Stimulated activated CD8-positive, alpha-beta memory T cell treated with anti-CD3 and anti-CD28 coated beads, Interleukin-2, amount 100 ng/mL, for 1 hour (primary cell): ENCODE measurements around the gene ACRBP.
"Not testable (repeated sequence)": the region's sequence is repeated elsewhere in the genome, so short reads cannot be mapped to it uniquely, and the experiment has no call there.

Experiments used
- DNase-seq, 2 donors: peaks; one replicate each; pipeline ENCODE4 v3.0.0-alpha.2; 2020; ENCODE audit warnings: low read depth in 2 of 2

Gene ACRBP

DNA sequence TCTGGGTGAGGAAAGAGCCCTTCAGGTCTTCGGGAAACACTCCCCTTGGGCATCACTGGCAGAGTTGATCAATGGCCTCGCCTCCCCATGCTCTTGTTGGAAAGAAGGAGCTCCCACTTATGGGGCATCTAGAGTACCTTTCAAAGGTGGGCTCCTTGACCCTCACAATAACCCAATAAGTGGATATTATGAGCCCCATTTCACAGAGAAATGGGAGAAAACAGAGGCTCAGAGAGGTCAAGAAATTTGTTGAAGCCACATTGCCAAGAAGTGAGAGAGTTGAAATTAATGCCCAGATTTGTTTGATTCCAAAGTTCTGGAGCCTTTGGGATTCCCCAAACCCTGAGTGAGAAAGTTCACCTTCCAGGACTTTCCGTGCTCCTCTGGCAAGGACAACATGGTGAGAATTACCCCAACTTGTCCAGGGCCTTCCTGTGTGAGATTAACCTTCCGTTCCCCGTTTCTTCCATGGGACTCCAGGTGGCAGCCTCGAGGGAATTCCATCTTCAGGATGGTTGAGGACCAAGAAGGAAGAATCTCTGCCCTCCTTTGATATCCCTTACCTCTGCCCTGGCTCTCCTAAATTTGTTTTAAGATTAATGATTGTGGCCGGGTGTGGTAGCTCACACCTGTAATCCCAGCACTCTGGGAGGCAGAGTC lies 32.6 kb downstream of the ACRBP start:
- DNase-seq, result no peak

DNA sequence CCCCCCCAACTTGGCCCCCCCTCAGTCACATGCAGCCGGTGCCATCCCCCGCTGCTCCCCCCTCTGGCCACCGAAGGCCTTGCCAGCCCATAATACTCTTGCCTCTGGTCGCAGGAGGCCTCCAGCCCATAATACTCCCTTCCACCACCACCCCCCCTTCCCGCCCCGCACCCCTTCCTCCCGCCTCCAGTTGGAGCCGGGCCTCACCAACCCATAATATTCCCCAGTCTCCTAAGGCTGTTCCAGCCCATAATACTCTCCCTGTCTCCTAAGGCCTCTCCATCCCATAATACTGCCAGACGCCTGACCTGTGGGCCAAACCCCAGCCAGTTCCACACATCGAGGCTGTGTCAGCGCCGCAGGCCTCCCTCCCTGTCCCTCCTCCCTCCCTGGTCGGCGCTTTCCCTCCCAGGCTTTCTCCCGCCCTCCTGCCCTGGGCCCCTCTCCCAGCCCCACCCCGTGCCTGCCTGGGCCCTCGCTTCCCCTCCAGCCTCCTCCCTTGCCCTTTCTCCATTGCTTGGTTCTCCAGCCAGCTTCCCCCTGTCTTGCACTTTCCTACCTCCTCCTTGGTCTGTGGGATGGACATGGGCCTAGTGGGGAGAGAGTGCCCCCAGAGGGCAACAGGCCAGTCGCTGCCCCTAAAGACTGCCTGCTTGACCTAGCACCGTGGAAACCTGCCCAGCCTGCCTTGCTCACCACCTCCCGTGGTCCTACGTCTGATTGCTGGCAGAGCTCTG lies 33.3 kb downstream of the ACRBP start:
- DNase-seq, result no peak

DNA sequence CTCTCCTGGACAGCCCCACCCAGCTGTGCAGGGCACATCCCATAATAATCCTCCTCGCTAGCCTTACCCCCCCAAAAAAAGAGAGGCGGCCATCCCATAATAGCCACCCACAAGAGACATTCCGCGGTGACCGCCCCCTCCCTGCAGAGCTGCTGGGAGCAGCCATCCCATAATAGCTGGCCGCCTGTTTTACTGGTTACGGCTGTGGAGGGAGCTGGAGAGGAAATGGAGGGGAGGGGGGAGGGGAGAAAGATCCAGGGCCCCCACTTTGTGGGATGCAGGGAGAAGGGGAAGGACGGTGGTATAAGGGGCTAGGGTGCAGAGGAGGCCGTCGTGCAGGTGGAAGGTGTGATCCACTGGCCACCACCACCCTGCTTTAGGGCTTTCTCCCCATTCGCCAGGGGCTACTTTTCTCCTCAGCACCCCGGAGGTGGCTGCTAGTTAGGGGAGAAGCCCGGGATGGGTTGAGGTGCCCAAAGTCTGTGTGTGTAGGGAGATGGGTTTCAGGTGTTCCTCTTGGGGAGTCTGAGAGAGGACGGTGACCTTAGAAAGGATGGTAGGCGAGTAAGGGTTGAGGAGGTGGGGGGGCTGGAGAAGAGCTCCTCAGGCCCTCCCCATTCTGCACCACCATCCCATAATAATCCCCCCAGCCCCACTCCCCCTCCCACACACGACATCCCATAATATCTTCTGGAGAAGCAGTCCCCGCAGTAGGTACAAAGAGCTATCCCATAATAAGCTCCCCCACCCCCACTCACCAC lies 34.0 kb downstream of the ACRBP start:
- DNase-seq, result no peak

DNA sequence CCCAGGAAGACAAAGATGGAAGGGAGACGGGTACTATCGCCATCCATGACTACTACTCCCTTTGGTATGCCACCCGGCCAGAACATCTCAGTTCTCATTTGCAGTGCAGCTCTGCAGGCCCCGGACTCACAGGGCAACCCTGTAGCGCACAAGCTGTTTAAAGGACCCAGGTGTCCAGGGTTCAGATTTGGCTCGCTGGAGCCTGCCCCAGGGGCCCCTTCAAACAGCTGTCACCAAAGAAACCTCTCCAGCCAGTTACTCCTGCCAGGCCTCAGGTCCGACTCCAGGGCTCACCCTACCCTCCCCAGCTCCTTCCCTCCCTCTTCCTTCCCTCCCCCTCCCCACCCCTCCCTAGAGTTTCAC lies 34.6 kb downstream of the ACRBP start:
- DNase-seq, result no peak

DNA sequence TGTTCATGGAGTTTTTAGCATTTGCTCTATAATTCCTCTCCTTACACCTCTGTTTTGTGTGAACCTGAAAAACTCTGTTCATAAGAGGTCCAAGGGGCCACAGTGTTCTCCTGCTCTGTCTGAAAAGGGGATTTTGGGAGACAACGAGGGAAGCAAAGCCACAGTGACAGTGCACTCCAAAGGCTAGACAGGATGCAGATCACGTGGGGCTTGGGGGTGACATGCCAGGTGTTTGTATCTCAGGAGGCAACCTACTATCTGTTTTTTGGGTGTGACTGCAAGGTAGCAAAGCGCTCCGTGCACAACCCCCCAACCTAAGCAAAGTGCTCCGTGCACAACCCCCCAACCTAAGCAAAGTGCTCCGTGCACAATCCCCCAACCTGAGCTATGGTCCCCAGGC lies 35.0 kb downstream of the ACRBP start:
- no peak for DNase-seq

DNA sequence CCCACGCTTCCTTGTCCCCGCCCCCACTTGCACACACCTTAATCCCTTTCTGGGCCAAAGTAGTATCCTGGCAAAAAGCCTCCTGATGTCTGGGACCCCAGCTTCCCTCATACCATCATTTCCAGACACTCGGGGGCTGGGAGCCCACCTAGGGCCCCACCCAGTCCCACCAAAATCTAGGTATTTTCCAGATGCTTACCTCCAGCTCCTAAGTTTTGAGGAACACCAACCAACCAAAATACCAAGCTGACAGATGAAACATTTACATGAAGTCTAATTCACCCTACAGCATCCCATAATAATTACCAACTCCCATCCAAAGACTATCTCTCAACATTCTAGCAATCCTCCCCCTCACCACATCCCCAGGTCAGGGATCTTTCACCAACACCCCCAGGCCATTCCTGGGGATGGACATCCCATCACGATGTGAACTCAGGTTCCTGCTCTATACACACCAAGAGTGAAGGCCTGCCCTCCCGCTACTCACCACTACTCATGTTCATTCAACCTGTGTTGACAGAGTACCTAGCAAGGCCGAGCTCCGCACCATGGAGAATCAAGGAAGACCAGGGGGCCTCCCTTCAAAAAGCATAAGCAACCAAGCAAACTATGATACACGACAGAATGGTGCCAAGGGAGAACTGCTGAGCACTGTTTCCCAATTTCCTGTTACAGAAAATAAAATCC lies 38.5 kb downstream of the ACRBP start:
- no peak for DNase-seq

DNA sequence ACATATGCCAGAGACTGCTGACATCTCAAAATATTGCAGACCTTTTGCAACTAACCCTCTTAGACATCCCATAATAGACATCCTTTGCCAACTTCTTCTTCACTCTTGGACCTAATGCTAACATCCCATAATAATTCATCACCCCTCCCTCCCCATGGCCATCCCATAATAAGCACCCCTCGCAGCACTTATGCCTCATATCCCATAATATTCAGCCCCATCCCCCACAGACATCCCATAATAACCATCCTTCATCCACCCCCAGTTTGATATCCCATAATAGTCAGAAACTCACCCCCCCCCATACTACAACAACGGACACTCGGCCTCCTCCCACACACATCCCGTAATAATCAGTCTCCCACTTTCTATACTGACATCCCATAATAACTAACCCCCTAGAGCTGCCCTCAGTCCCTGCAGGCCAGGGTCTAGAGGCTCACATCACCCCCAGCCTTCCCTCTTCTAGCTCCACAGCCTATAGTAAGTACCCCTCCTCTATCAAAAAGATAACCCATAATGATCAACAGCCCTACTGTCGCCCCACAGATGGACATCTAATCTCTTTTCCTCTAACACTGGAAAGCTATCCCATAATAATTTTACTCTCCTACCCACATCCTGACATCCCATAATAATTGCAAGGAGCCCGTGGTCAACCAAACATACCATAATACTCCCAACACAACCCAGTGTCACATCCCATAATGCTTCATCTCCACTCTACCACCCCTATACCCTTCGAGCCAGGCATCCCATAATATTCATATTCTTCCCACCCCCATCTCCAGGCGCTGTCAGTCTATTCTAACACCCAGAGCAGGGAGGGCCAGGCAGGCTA lies 39.3 kb downstream of the ACRBP start:
- no peak for DNase-seq

DNA sequence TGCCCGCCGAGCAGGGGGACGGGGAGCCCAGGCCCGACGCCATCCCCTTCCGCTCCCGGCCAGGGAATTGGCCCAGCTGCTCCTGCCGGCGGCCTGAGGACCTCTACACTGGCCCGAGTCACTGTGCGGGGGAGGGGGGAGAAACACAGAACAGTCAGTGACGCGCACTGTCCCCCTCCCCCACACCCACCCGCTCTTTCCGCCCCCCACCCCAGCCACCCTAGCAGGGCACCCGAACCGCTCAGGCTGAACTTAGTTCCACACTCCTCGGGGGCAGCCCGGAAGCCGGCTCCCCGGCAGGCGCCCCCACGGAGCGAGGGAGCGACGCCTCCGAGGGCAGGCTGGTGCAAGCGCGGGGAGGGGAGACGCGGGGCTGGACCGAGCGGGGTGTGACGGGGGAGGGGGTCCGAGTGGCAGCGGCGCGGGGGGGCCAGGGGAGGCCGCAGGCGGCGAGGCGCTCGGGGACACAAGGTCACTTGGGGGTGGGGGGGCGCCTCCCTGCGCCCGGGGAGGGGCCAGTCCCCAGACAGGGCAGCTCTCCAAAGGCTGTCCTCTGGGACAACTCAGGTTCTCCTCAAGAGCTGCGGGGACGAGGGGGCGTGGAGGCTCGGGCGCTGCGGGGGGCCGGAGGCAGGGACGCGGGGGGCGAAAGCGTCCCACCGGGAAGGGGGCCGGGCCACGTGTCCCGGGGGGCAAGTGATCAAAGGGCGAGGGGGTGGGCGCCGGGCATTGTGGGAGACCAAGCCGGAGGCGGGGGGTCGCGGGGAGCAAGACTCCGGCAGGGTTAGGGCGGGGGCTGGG lies 40.7 kb downstream of the ACRBP start:
- peak in 1 of 2 donors; percentile 54 for DNase-seq

DNA sequence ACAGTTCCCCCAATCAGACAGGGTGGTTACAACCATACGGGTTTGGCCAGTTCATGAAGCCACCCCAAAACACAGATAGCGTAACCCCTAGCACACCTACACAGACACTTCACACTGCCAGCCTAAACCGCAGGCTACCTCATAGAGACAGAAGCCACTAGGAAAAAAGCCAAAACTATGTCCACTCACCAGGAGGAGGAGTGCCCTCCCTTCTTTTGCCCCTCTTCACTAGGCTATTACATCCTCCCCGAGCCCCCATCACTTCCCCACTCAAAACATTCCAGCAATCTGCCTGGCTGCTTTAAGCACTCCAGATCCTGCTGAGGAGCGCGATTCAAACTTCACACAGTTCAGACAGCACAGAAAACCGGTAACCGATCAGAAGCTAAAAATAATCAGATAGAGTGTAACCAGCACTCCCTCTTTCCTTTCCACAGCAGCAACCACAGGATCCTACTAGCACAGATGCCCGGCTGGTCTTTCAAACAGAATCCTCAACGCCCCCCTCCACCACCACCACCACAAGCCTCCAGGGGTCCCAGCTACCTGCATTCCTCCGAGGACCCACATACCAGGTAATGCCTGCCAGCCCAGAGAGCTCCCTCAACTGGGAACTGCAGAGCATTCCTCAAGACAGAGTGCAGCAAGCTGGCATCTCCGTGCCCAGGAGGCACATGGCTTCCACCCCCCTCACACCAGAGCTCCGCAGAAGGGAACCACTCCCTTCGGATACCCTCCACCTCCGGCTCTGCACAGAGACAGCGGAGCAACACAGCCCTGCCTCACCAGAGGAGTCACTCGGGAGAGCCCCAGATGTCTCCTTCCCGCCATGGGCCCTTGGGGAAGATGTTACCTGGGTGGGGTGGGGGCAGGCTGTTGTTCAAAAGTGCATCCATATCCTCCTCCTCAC lies 41.6 kb downstream of the ACRBP start:
- DNase-seq, result no peak

DNA sequence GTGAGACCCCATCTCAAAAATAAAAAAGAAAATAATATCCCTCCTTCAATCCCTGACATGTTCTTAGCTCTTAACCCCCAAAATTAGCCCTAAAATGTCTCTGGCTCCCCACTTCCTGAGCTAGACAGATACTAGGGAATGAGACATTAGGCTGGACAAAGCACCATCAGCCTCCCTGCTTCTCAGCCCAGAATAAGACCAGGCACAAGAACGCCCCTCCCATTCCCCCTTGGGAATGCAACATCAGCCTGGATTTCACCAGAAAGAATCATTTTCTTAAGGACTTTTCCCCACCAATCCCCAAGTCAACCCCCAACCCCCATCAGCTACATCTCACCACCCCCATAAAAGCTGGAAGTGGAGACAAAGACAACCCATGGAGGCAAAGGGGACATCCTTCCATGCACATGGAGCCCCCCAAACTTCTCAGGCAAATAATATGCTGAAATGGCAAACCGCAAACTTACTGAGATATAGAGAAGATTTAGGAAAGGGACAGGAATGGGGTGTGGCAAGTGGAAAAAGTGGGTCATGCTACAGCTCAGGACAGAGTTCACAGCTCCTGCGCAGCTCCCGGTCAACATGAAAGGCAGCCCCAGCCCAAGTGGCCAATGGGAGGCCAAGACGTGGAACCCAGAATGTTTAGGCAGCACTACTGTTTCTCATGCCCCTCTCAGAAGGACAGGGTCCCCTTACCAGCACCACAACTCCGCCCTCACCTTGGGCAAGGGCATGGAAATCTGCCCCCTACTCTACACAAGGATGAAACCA lies 42.8 kb downstream of the ACRBP start:
- DNase-seq, result no peak

DNA sequence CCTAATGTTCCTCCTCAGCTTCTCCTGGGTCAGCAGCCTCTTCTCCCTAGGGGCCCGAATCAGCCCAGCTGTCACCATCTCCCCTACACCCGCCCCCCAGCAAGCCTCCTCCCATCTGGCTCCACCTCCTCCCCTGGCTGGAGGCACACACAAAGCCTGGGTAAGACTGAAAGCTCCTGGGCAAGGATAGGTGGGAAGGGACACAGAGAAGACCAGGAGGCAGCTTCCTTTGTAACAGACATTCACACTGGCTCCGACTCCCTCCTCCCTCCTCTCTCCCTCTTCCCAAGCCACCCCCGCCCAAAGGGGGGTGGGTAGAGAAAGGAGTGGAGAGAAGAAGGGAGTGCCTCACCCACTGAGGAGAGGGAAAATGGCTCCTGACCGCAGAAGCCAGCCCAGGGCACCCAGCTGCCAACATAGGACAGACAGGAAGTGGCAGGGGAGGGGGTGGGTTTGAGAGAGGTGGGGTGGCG lies 44.1 kb downstream of the ACRBP start:
- DNase-seq, result peak in 1 of 2 donors; percentile 35

DNA sequence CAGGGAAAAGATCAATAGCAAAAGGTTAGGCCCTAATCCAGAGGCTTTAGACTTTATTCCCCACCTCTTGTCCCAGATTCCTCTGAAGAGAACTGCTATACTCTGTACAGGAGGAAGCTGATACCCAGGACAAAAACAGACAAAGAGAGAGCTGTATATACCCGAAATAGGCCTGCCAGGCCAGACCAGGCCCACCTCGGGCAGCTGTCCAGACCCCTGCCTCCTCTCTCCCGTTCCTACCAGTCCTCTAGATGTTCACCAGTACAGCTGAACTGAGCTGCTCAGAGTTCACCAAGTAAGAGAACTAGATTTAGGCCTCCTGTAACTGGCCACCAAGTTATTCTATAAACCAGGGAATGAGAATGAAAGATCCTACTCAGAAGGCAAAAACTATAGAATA lies 44.7 kb downstream of the ACRBP start:
- DNase-seq, result no peak

DNA sequence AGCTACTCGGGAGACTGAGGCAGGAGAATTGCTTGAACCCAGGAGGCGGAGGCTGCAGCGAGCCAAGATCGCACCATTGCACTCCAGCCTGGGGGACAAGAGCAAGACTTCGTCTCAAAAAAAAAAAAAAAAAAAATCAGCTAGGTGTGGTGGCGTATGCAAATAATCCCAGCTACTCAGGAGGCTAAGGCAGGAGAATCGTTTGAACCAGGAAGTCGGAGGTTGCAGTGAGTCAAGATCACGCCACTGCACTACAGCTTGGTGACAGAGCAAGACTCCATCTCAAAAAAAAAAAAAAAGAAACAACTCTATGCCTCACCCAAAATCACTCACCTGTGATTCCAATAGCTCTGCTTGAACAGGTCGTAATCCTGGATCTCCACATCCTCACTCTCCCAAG lies 51.6 kb downstream of the ACRBP start:
- DNase-seq, result not testable (repeated sequence)

DNA sequence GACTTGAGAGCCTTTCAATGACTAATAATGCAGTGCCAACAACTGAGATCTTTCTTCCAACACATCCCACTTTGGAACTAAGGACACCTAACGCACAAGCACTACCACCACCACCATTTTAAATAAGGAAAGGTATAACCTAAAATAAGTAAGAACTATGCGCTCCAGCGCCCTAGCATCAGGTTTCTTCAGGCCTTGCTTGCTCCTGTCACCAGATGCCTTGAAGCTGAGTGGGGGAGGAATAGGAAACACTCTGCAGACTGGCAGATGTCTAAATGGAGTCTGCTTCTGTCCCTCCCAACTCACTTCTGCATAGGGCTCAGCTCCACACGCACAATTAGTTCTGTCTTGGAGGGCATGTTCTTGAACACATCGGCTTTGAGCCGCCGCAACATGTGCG lies 55.1 kb downstream of the ACRBP start:
- no peak for DNase-seq
